Cardiac fibroblast (primary cell): ENCODE results near the gene BFAR.
"Not testable (repeated sequence)": the region's sequence is repeated elsewhere in the genome, so short reads cannot be mapped to it uniquely, and the experiment has no call there.

ENCODE experiments used
- DNase-seq, 2 donors: peaks; one replicate each; pipeline versions ENCODE4 v3.0.0 to v3.0.0-alpha.2; 2010; ENCODE audit warnings: low read depth in 2 of 2
- H3K4me3 ChIP-seq, 2 donors: replicated peaks in 1 of 2; 1 replicate in 1 of 2; 2 replicates in 1 of 2; pipeline ENCODE4 v1.5.1; 2011; ENCODE audit warnings: low read depth in 2 of 2, low read length in 2 of 2, mild to moderate bottlenecking in 2 of 2, moderate library complexity in 1 of 2
- CTCF ChIP-seq: IDR thresholded peaks from one replicate; pipeline ENCODE4 v1.5.1; 2011; ENCODE audit warnings: low read depth, mild to moderate bottlenecking, low read length, inconsistent platforms

Gene BFAR

GRCh38 chr16:14627078-14627477 is 5.7 kb upstream of the BFAR start:
- TF ChIP-seq CTCF, result no peak
- DNase-seq, result no peak
- H3K4me3 ChIP-seq, result no peak overlapping the region

GRCh38 chr16:14628806-14629611 is 3.7 kb upstream of the BFAR start:
- peak; percentile 8 to 12 for DNase-seq
- peak overlapping the region; percentile 93 to 95 for H3K4me3 ChIP-seq
- TF ChIP-seq CTCF, result no peak

GRCh38 chr16:14629612-14629918 is 3.2 kb upstream of the BFAR start:
- peak in 1 of 2 donors; percentile 10 for DNase-seq
- TF ChIP-seq CTCF, result no peak
- peak overlapping the region; percentile 93 to 95 for H3K4me3 ChIP-seq

- no peak for TF ChIP-seq CTCF
- H3K4me3 ChIP-seq, result peak within 1 kb of the TSS; percentile 93 to 95
- peak; percentile 97 to 98 for DNase-seq
Measured at GRCh38 chr16:14629919-14630619, 2.7 kb upstream of the BFAR start, which contains the start of gene PARN. TSS of gene PARN (minus strand) at chr16:14630260. CDS start at chr16:14630125, 135 bp downstream.

- peak overlapping the region in 1 of 2 donors; percentile 24 for H3K4me3 ChIP-seq
- DNase-seq, result not testable (repeated sequence)
Measured at GRCh38 chr16:14630620-14631330, 2.0 kb upstream of the BFAR start.

- peak overlapping the region in 1 of 2 donors; percentile 95 for H3K4me3 ChIP-seq
- DNase-seq, result no peak
- no peak for TF ChIP-seq CTCF
Measured at GRCh38 chr16:14634389-14634725, 1.6 kb downstream of the BFAR start.
